ENCODE measurements around the gene R3HCC1L. TPM values are rescaled to one million over a fixed set of nuclear protein-coding genes. Genes with fewer than 3 reads are reported as not detected.

R3HCC1L gene
- total and polyA plus RNA-seq, 9 of the 15 experiments (the other 6 are each of a cell fraction or from before 2014, with no cell fraction given) = 9.1 to 17.8 (median 12.6) TPM

- intact Hi-C loops (cut with micrococcal nuclease) = no loop called here
- FAIRE-seq (no peak), ATAC-seq (no peak), DNase-seq (ENCODE audit: extremely low read depth in 1 of 4, low spot score in 3 of 4) (no peak)
- BruUV-seq (replicated peaks) = no TSS peak
- Histone ChIP-seq H3K4me1 (replicated peaks in 1 of 2; ENCODE audit: control insufficient read depth in 2 of 2, insufficient read depth in 2 of 2, low read length in 2 of 2) (no peaks in the 10 kb centered on the region), H3K27me3 (ENCODE audit: control insufficient read depth in 2 of 2, insufficient read depth in 2 of 2, low read length in 2 of 2) (no peaks in the 10 kb centered on the region), H3K9me3 (replicated peaks; ENCODE audit: control insufficient read depth, insufficient read depth, low read depth, low read length) (no peaks in the 10 kb centered on the region), H2AFZ (ENCODE audit: low read depth, low read length) (no peak overlapping the region), H3K9me1 (ENCODE audit: control insufficient read depth, insufficient read depth, low read length) (no peaks in the 10 kb centered on the region), H3K79me2 (ENCODE audit: control insufficient read depth, insufficient read depth, low read length) (no peaks in the 10 kb centered on the region; the same call in 2 of the 3 replicates), H4K20me1 (replicated peaks; ENCODE audit: control insufficient read depth, insufficient read depth, low read length) (no peaks in the 10 kb centered on the region), H3K27ac (ENCODE audit: extremely low read depth, low read depth, low read length) (no peak overlapping the region), H3K4me3 (no peak overlapping the region), H3K9ac (ENCODE audit: insufficient read depth in 1 of 2, low read depth in 2 of 2, low read length in 2 of 2) (no peak overlapping the region), H3K4me2 (ENCODE audit: insufficient read depth, low read length) (no peak overlapping the region), H3K36me3 (ENCODE audit: control insufficient read depth, insufficient read depth, low read length) (peaks cover 24% of the 10 kb centered on the region; the same call in 1 of the 3 replicates)
- in situ Hi-C loops (cut with MboI) = no loop called here
- WGBS (ENCODE audit: insufficient coverage, low coverage, missing lambda C conversion rate) = 97% methylated on average over 5 of the region's 5 CpGs
- TF ChIP-seq KDM1A (IDR thresholded peaks at IDR 0.05) (no peak), HMG20A (CRISPR knock-in tag; conservative IDR thresholded peaks at IDR 0.05) (no peak), ZBTB7A (IDR thresholded peaks at IDR 0.05; ENCODE audit: borderline replicate concordance, control insufficient read depth, low read depth, low read length) (no peak), MYC (IDR thresholded peaks at IDR 0.05; ENCODE audit: low read depth, low read length) (no peak), MYC (CRISPR knock-in tag; IDR thresholded peaks at IDR 0.05; ENCODE audit: borderline replicate concordance, low read depth) (no peak), ZNF785 (CRISPR knock-in tag; IDR thresholded peaks at IDR 0.05) (no peak), SRSF3 (IDR thresholded peaks at IDR 0.05; ENCODE audit: insufficient read depth, low read length) (no peak), HDAC8 (tag; IDR thresholded peaks at IDR 0.05) (no peak), NFRKB (IDR thresholded peaks at IDR 0.05; ENCODE audit: low read depth) (no peak)
- TF ChIP-seq, protein P1, sequence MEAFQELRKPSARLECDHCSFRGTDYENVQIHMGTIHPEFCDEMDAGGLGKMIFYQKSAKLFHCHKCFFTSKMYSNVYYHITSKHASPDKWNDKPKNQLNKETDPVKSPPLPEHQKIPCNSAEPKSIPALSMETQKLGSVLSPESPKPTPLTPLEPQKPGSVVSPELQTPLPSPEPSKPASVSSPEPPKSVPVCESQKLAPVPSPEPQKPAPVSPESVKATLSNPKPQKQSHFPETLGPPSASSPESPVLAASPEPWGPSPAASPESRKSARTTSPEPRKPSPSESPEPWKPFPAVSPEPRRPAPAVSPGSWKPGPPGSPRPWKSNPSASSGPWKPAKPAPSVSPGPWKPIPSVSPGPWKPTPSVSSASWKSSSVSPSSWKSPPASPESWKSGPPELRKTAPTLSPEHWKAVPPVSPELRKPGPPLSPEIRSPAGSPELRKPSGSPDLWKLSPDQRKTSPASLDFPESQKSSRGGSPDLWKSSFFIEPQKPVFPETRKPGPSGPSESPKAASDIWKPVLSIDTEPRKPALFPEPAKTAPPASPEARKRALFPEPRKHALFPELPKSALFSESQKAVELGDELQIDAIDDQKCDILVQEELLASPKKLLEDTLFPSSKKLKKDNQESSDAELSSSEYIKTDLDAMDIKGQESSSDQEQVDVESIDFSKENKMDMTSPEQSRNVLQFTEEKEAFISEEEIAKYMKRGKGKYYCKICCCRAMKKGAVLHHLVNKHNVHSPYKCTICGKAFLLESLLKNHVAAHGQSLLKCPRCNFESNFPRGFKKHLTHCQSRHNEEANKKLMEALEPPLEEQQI (IDR thresholded peaks at IDR 0.05) = no peak
- TF ChIP-seq, protein P2, sequence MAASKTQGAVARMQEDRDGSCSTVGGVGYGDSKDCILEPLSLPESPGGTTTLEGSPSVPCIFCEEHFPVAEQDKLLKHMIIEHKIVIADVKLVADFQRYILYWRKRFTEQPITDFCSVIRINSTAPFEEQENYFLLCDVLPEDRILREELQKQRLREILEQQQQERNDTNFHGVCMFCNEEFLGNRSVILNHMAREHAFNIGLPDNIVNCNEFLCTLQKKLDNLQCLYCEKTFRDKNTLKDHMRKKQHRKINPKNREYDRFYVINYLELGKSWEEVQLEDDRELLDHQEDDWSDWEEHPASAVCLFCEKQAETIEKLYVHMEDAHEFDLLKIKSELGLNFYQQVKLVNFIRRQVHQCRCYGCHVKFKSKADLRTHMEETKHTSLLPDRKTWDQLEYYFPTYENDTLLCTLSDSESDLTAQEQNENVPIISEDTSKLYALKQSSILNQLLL (CRISPR knock-in tag; IDR thresholded peaks at IDR 0.05; ENCODE audit: borderline replicate concordance) = no peak
- CTCF ChIA-PET (ENCODE audit: low intra/inter-chr PET ratio) = no interaction called here
- POLR2A ChIA-PET = no interaction called here
Measured at GRCh38 chr10:98163941-98164340, 29.5 kb downstream of the R3HCC1L start.
